Right lung (tissue), 5 donors: ENCODE results near the gene TMEM212. TPM values are rescaled to one million over a fixed set of nuclear protein-coding genes. Genes with fewer than 3 reads are reported as not detected.
A peak's percentile ranks its signal among the peaks of the same experiment; 100 is the strongest.
"Not testable (repeated sequence)": the region's sequence is repeated elsewhere in the genome, so short reads cannot be mapped to it uniquely, and the experiment has no call there.

Source experiments
- DNase-seq, 2 donors: peaks; one replicate each; pipeline ENCODE4 v3.0.0-alpha.2; 2013
- polyA plus RNA-seq, 5 donors: library from polyadenylated mRNA; unstranded; fragments of 120-200 nt; gene quantifications; one replicate each; pipeline versions ENCODE4 v1.2.1 to v1.2.3, GENCODE V29; 2013; ENCODE audit warnings: inconsistent platforms in 1 of 5, low replicate concordance in 1 of 5; ENCODE audit not compliant: insufficient read length in 5 of 5, insufficient read depth in 1 of 5

The TMEM212 gene
- polyA plus RNA-seq, 5 donors: 0.80 to 4.7 (median 2.6) TPM

DNA sequence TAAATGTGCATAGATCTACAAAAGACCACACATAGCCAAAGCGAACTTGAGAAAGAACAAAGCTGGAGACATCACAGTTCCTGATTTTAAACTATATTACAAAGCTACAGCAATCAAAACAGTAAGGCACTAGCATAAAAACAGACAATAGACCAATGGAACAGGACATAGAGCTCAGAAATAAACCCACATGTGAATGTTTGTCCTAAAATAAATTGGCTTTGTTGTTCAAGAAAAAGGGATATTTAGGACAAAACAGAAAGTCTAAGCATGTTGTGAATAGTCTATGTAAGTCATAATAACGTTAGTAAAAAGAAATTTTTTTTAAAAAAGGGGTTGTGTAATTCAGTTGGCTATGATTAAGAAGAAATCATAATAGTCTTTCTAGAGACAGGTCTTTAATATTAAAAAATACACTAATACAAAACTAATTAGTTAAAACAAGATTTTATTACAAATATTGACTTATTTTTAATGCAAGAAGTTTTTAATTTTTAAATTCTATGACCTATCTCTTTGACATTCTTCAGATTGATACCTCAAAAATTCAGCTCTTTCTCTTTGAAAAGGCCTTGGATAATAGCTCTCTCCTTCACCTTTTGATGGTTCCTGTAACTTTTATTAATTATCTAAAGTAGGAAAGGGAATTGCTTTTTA, 11.6 kb downstream of the TMEM212 start:
- DNase-seq: no peak

DNA sequence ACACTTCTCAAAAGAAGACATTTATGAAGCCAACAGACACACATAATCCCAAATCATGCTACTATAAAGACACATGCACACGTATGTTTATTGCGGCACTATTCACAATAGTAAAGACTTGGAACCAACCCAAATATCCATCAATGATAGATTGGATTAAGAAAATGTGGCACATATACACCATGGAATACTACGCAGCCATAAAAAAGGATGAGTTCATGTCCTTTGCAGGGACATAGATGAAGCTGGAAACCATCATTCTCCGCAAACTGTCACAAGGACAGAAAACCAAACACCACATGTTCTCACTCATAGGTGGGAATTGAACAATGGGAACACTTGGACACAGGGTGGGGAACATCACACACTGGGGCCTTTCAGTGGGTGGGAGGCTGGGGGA, 15.6 kb downstream of the TMEM212 start:
- DNase-seq: not testable (repeated sequence)

DNA sequence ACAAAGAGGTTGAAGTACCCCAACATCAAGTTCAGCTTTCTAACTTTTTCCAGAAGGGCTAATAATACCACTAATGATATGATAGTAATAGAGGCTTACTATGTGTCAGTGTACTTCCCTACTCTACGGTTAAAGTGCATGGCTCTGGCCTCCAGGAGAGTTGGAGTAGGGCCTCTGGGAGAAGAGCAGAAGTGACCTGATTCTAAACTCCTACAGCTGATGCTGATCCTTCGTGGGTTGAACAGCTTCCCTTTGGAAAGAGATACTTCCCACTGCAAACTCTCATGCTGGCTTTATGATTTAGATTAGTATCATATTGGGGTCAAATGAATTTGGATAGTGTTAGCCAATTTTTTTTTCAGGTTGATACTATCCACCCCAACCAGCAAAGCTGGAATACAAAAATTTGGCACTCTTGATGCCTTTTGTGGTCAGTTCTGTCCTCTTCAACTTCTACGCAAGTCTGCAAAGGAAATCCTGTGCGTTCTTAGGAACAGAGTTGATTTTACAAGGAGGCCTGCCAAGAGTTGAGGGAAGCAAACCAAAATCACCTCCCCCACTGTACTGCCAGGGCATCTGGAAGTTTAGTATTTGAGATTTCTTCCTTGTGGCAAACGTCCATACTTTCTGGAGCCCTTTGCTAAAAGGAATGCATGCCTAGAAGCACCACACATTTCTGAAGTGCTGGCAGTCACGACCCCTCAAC, 17.8 kb downstream of the TMEM212 start:
- DNase-seq: no peak

DNA sequence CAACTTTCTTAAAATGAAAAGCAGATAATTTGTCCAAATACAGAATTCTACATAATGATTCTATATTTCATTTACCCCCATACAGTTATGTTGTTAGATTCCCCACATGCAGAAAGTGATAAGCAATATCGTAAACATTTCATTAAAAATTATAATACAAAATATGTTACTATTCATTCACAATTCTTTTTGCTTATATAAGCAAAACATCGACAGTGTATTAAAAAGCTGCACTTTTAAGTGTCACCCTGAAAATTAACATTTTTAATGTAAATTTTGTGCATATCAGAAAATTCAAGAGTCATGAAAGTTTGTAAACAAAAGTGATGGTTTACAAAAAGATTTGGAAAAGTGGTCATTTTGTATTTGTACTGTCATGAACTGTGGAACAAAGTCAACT, 19.2 kb downstream of the TMEM212 start:
- no peak for DNase-seq

DNA sequence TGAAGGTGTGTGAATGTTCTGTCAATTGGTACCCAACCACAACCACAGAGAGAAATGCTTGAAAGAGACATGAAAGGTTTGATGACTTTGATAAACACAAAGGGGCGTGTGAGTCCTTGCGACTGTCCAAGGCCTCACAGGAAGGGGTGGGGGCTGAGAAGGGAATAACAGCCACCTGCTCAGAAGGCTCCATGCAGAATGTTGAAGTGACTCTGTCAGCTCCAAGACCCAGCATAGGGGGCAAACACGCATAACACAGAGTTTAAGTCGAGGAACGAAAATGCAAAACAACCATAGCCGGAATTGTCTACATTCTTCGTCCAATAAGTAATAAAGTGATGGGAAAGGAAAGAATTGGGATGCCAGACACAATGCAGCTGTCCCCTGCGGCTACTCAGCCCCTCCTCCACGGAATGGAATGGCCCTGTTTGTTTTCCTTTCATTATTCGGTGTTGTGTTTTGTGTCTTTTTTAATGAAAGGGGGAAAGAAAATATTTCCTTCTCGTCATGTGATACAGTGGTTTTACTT, 19.9 kb downstream of the TMEM212 start:
- DNase-seq: peak in 1 of 2 donors; percentile 51

DNA sequence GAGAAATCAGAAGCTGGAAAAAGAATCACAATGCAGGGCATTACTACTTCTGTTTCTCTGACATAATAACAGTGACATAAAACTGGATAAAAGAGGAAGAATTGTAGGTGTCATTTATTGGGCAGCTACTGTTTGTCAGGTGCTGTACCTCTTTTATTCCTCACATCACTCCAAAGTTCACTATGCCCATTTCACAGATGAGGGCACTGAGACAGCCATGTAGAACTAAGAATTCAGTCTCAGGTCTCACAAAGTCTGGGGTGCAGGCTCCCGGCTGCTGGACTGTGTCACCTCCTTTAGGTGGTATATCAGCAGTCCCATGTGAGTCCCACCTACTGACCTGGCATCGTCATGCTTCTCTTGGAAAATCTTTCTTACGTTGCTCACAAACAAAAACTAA, 20.8 kb downstream of the TMEM212 start:
- no peak for DNase-seq

DNA sequence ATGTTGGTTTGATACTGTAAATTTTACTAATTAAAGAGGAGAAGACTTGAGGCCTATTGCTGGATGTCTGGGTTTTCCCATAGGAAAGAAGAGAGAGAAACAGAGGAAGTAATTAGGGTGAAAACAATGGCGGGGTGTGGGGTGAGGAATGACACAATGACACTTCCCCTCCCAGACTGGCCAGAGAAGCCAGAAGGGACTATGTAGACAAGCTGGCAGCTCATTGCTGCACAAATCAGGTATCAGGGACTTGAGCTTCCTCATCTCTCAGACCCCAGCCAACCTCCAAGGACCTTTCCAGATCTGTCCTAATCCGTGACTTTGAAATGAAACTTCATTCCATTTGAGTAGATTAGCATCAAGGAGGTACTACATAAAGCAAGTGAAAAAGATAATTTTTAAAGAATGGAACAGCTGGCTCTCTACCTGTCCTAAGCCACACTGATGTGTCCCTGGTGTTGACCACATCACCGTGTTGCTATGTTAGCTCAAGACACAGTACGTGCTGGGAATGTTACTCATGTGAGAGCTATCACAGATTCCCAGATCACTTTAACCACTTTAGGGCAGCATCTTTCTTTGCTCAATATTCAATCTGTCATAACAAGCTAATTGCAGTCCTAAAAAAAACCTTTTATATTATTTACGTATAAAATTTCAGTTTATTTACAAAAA, 22.2 kb downstream of the TMEM212 start:
- DNase-seq: no peak

DNA sequence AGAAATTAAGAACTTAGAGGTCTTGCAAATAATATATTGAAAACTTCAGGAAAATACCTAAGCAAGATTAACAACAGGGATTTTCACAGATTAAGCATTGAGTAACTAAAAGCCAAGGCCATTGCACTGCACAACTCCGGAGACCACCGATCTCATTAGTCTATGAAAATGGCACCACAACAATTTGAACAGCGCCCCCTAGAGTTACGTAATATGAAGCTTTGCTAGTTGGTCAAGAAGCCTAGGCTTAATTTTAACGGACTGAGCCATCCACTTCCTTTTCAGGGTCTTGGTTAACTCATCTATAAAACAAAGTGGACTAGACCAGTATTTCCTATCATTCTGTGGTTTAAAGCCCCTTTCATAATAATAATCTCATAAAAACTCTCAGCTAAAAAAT, 24.8 kb downstream of the TMEM212 start:
- DNase-seq: no peak

DNA sequence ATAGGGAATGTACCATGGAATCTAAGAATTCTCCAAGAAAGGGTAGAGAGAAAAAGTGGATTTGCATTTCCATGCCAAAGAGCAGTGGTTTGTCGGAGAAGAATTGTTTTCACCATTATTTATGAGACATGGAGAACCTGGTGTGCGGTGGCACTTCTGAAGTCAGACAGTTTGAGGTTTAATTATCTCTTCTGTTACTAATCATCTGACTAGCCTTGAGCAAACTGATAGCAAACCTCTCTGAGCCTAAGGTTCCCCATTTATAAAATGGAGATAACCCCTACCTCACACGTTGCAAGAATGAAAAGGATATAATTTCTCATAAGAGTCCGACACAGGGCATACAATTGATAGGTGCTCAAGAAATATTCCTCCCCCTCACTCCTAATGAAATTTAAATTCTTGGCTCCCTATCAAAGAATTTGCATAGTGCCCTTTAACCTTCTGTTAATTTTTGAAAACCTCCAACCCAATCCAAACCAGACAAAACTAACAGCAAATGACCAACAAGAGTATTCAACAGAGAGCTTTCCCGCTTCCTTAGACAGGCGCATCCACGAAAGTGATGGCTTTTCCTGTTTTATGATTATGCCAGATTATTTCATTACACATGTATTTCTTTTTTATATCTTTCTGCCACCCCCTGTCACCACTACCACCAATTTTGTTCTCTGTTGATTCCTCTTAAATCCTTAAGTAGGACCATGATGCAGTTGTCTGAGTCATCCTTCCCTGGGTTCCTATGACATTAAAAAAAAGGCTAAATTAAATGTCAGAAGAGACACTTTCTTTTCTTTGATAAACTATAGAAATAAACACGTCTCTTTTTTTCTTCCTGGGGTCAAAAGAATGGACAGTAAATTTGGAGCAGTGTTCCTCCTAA, 28.5 kb downstream of the TMEM212 start:
- no peak for DNase-seq

DNA sequence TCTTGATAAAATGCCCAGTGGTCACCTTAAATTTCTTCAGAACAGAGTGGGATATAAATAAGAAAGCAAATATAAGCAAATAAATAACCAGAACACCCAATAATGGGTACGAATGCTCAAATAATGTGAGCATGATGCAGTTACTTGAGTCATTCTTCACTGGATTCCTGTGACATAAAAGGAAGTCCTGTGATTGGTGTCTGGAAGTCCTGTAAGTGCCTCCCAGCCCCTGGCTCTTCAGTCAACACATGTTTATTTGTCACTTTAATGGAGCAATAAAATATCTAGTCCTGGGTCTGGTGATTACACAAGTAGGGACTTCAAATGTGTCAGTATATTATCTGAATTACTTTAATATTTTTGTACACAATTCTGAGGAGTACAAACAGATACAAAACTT, 30.4 kb downstream of the TMEM212 start:
- DNase-seq: no peak

DNA sequence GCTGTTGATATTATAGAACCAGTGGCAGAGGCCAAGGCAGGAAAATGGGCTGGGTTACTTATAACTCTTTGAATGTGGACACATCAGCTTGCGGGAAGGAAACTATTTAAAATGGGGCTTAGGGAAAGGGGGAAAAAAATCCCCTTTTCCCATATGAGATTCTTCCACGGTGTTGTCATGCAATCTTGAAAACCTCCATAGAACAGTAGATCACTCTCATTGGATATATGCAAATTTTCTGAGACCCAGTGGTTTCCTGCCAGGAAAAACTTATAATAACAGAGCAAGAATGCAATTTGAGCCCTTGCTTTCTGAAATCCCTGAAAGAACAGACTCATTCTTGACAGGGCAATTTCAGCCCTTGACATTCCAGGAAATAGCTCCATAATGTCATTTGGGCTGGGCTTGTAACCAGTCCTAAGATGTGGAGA, 31.1 kb downstream of the TMEM212 start:
- DNase-seq: peak in 1 of 2 donors; percentile 58

DNA sequence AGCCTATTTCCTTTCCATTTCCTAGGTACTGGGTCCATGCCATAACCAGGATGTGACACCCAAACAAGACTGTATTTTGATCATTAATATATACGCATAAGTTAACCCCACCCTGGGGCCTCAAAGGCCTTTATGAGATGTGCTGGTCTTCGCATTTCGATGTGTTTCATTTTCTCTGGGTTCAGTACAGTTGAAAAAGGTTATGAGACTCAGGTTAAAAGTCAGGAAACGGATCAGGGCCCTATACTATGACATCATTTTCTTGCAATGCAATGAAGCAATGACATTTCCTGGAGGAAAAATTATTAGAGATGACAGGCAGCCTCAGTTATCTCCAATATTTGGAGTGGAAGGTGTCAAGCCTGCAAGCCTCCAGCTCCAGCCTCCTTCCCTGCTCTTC, 31.7 kb downstream of the TMEM212 start:
- DNase-seq: no peak

DNA sequence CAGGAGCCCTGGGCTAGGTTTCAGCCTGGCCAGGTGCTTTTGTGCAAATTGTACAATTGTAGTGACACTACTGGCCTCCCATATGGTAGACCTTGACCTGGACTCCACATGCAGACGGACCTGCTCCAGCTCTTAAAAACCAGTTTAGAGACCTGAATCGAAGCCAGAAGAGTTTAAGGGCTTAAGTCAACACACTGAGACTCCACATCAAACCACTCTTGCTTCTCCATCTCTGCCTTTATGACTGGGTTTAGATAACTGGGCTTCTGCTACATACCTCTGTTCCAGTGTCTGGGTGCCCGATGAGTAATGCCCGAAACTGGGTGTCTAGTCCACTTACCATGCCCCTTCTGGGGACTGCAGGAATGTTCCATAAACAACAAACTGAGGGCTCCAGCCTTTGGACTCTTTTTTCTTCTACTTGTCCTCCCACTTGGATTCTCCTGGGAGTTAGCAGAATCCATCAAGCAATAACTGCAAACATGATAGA, 32.8 kb downstream of the TMEM212 start:
- no peak for DNase-seq

DNA sequence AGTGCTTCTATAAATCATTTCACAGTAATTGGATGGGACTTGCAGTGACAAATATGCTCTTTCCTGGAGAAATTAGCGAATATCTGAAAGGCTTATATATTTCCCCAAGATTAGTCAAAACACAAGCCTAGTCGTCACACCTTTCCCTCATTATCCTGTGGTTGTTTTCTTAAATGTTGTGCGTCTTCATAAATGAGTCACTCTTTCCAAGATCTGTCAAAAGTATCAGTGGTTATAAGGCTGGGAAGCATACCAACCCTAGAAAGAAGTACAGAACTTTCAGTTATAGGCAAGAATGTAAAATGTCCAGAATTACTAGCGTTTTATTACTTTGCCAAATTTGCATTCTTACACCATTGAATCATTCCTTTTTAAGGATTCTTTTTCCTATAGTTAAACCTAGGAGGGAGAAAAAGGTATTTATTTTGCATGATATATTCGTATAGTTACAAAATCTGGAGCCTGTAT, 33.6 kb downstream of the TMEM212 start:
- no peak for DNase-seq

DNA sequence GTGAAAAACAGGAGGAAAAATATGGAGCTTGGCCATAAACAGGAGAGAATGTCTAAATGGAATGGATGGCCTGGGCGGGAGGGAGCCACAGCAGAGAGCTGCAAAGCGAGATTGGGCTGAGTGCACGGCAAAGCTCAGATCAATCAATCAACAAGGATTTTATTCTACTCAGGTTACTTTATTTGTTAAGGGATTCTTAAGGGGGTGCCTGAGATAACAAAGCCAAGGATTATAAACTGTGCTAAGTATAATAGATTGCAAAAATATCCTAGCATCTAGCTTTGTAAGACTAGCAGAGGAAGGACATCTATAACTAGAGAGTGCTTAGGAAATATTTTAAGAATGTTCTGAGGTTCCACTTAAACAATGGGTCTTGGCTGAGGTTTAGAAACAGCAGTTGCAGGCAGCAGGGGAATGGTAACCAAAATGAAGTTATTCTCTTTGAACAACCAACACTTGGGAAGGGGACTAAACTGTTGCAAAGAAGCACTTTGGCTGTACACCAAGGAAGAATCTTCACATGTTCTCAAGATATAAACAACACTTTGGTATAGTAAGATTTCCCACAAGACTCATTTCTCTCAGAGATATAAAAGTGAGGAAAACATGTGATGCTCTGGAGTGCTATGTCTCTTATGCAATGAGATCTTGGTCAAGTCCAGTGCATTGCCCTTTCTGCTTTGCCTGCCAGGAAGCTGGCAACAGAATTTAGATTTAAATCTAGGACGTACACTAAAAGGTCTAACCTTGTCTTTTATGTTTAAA, 35.5 kb downstream of the TMEM212 start:
- DNase-seq: no peak

DNA sequence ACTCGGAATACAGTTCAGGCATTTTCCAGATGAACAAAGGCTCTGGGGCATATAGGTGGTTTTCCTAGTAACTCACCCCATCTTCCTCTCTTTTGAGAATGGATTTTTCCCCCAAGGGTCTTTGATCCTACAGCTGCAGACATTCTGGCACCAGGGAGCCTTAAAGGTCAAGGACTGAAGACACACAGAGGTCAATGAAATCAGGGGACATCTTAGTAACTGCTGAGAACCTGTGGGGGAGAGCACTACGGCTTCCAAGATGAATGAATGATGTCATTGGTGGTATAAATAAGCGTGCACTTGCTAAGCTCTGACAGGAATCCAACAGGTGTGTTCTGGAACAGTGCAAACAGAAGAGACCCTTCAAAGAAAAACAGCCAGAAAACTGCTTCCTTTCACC, 36.3 kb downstream of the TMEM212 start:
- DNase-seq: no peak

DNA sequence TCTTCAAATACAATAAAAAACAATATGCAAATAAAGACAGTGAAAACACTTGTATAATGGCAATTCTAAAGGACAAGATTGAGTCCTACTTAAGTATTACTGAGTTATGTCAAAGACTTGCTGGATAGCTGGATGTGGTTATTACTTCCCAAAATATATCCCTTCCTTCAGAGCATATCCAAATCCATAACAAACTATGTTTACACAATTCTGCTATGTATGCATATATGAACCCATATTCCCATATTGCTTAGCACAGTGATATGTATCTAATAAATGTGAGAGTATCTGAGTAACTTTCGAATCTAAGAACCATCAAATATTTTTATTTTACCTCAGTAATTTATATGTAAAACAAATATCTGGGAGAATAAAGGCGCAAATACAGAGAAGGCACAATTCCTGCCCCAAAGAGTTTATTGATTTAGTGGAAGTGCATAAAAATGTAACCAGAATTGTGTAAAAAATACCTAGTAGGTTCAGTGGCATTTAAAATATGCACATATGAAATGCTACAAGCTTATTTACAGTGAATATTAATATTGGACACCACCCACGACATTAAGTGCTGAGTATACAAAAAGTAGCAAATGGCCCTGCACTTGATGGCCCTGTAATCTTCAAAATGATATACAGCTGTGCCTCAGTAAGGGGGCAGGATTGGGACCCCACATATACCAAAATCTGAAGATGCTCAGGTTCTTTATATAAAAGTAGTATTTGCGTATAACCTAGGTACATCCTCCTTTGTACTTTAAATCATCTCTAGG, 37.1 kb downstream of the TMEM212 start:
- no peak for DNase-seq

DNA sequence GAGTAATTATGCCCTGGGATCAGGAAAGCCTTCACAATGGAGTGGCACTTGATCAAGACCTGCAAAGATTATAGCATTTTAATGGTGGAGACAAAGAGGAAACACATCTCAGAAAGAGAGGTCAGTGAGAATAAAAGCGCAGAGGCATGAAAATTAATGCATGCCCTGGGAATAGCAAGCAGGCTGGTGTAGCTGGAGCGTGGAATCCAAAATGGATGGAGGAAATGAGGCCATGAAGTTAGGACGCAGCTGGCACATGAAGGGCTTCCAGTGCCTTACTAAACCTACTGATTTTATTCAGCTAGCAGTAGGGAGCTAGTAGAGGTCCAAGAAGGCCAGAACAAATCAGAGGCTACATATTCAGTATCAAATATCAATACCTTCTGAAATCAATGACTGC, 38.1 kb downstream of the TMEM212 start:
- no peak for DNase-seq

DNA sequence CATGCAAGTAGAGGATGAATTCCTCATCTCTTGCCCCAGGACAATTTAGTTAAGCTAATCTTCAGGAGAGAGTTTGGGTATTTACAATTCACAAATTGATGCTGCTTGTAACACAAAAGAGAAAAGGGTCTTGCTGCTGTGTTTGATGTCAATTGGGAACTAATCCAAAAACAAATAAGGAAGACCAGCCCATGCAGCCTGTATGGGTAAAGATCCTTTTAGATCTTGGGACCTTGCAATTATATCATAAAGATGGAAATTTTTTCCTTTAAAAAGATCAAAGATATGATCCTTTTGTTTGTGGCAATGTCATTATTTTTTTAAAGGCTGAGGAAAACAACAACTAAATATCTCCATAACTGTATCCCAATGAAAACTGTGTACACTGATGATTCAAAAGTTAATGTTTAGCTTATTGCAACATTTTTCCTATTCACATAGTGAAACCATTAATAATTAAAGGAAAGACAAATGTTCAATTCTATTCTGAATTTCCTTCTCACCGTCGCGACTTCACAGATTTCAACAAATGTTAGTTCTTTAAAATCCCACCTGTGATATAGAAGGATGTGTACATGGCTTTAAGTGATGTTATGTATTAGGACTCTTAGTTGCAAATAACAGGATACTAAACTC, 40.2 kb downstream of the TMEM212 start:
- no peak for DNase-seq
